OCI-LY3 (cell line): ENCODE results near the gene IL1RAP.

Experiments used
- EZH2phosphoT487 ChIP-seq: fragments of 200-600 bp; shearing (Covaris generic); IDR thresholded peaks from 2 replicates; pipeline ENCODE4 v1.6.1; 2018; ENCODE audit warnings: antibody characterized with exemption, mixed run types, low read depth
- TF ChIP-seq, protein P1 (sequence below): fragments of 200-600, 300-600 bp; sonication (generic); IDR thresholded peaks from 2 replicates; pipeline ENCODE4 v1.5.1; 2014; ENCODE audit warnings: antibody characterized with exemption, low read length, low read depth

DNA sequence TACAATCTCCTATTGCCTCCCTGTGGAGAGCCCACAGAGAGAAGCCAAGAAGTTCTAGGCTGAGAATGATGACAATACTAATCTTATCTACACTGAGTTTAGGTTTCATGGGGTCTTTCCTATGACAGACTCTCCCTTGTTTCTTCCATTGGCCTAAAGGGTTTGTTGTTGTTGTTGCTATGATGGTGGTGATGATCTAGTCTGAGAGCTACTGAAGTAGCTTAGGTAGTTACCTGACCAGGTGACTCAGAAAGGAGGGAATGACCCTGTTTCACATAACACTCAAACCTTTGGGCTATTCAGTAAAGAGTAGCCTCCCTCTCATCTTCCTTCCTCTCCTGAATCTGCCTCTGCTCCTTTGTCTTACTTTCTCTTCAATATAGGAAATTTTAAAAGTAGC, 178.4 kb downstream of the IL1RAP start:
- TF ChIP-seq, protein P1, sequence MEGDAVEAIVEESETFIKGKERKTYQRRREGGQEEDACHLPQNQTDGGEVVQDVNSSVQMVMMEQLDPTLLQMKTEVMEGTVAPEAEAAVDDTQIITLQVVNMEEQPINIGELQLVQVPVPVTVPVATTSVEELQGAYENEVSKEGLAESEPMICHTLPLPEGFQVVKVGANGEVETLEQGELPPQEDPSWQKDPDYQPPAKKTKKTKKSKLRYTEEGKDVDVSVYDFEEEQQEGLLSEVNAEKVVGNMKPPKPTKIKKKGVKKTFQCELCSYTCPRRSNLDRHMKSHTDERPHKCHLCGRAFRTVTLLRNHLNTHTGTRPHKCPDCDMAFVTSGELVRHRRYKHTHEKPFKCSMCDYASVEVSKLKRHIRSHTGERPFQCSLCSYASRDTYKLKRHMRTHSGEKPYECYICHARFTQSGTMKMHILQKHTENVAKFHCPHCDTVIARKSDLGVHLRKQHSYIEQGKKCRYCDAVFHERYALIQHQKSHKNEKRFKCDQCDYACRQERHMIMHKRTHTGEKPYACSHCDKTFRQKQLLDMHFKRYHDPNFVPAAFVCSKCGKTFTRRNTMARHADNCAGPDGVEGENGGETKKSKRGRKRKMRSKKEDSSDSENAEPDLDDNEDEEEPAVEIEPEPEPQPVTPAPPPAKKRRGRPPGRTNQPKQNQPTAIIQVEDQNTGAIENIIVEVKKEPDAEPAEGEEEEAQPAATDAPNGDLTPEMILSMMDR = no peak
- TF ChIP-seq EZH2phosphoT487 = no peak
